Measurements from ENCODE around the gene CES3.

DNA sequence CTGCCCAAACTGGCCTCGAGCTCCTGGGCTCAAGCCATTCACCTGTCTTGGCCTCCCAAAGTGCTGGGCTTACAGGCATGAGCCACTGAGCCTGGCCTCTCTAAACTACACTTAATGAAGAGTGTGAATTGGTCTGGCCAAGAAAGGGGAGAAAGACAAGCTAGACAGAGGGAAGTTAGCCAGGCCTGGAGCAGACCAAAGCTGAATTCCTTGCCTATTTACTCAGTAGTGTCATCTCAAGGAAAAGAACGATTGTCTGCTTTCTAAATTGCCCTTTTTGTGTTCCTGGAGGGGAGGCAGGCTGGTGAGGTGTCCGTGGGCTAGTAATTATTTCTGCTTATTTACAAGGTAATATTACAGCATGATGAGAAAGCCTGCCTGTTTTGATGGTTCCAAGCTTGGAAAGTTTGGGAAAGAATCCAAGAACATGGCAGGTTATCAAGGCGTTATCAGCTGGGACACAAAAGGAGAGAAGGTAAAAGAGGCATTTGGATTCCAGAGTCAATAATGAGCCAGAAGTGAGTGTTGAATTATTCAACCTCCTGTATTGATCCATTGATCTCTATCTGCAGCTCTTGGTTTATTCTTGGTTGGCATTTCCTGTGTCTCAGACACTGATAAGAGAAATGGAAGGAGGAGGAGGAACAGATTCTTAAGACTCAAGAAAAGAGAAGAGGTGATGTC, 61.6 kb downstream of the CES3 start:
- TF ChIP-seq ZNF785 (tag by site-specific recombination; IDR thresholded peaks at IDR 0.05) (no peak), YY1 (tag by site-specific recombination; IDR thresholded peaks at IDR 0.05) (no peak)
- TF ChIP-seq, protein P1, sequence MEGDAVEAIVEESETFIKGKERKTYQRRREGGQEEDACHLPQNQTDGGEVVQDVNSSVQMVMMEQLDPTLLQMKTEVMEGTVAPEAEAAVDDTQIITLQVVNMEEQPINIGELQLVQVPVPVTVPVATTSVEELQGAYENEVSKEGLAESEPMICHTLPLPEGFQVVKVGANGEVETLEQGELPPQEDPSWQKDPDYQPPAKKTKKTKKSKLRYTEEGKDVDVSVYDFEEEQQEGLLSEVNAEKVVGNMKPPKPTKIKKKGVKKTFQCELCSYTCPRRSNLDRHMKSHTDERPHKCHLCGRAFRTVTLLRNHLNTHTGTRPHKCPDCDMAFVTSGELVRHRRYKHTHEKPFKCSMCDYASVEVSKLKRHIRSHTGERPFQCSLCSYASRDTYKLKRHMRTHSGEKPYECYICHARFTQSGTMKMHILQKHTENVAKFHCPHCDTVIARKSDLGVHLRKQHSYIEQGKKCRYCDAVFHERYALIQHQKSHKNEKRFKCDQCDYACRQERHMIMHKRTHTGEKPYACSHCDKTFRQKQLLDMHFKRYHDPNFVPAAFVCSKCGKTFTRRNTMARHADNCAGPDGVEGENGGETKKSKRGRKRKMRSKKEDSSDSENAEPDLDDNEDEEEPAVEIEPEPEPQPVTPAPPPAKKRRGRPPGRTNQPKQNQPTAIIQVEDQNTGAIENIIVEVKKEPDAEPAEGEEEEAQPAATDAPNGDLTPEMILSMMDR (tag by site-specific recombination; IDR thresholded peaks at IDR 0.05) = no peak
- TF ChIP-seq, protein P2, sequence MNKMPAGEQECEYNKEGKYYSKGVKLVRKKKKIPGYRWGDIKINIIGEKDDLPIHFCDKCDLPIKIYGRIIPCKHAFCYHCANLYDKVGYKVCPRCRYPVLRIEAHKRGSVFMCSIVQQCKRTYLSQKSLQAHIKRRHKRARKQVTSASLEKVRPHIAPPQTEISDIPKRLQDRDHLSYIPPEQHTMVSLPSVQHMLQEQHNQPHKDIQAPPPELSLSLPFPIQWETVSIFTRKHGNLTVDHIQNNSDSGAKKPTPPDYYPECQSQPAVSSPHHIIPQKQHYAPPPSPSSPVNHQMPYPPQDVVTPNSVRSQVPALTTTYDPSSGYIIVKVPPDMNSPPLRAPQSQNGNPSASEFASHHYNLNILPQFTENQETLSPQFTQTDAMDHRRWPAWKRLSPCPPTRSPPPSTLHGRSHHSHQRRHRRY (tag by site-specific recombination; IDR thresholded peaks at IDR 0.05) = no peak

Measured in HEK293 (cell line).